CD14-positive monocyte (primary cell): ENCODE data around the gene NKAIN2. TPM values are rescaled to one million over a fixed set of nuclear protein-coding genes. Genes with fewer than 3 reads are reported as not detected.

Experiments
- DNase-seq, 3 donors: peaks; one replicate each; pipeline ENCODE4 v3.0.0-alpha.2; 2011 to 2022
- H2AFZ ChIP-seq: 2 replicates; pipeline ENCODE4 v1.6.0; 2012; ENCODE audit warnings: mild to moderate bottlenecking, low read depth, low read length, inconsistent platforms; ENCODE audit not compliant: insufficient read depth, poor library complexity, severe bottlenecking
- H3K27ac ChIP-seq, 2 donors: 1 replicate in 1 of 2; 2 replicates in 1 of 2; pipeline ENCODE4 v1.5.1; 2012 to 2013; ENCODE audit warnings: low read length in 2 of 2, control low read depth in 1 of 2, inconsistent platforms in 1 of 2, low read depth in 1 of 2, mild to moderate bottlenecking in 1 of 2
- H3K27me3 ChIP-seq, 2 donors: one replicate each; pipeline versions ENCODE4 v1.6.0 to v1.6.1; 2011 to 2013; ENCODE audit warnings: low read length in 2 of 2; ENCODE audit not compliant: control insufficient read depth in 2 of 2, insufficient read depth in 2 of 2
- H3K36me3 ChIP-seq, 2 donors: replicated peaks in 1 of 2; 1 replicate in 1 of 2; 2 replicates in 1 of 2; pipeline versions ENCODE4 v1.5.1 to v1.6.1; 2012 to 2013; ENCODE audit warnings: low read length in 2 of 2, control low read depth in 1 of 2, inconsistent platforms in 1 of 2, mild to moderate bottlenecking in 1 of 2; ENCODE audit not compliant: insufficient read depth in 2 of 2, control insufficient read depth in 1 of 2
- H3K4me1 ChIP-seq, 2 donors: 1 replicate in 1 of 2; 2 replicates in 1 of 2; pipeline versions ENCODE4 v1.5.1 to v1.6.1; 2012 to 2013; ENCODE audit warnings: low read length in 2 of 2, control low read depth in 1 of 2, inconsistent platforms in 1 of 2, mild to moderate bottlenecking in 1 of 2, moderate library complexity in 1 of 2; ENCODE audit not compliant: insufficient read depth in 2 of 2, control insufficient read depth in 1 of 2
- H3K4me2 ChIP-seq: replicated peaks from 2 replicates; pipeline ENCODE3; 2012; ENCODE audit warnings: low read length, moderate library complexity, mild to moderate bottlenecking; ENCODE audit not compliant: poor library complexity, severe bottlenecking; ENCODE audit errors: extremely low read depth
- H3K4me3 ChIP-seq, 3 experiments: fragments of 200-600 bp in 1 of 3; sonication (generic) in 1 of 3; replicated peaks in 1 of 3; 1 replicate in 2 of 3; 2 replicates in 1 of 3; pipeline ENCODE4 v1.5.1; 2011 to 2013; ENCODE audit warnings: low read length in 3 of 3, mild to moderate bottlenecking in 3 of 3, control low read depth in 2 of 3, low read depth in 2 of 3, inconsistent platforms in 1 of 3, moderate library complexity in 1 of 3
- H3K79me2 ChIP-seq: 2 replicates; pipeline ENCODE4 v1.6.0; 2012; ENCODE audit warnings: mild to moderate bottlenecking, control low read depth, inconsistent platforms, low read length, moderate library complexity; ENCODE audit not compliant: insufficient read depth
- H3K9ac ChIP-seq: 2 replicates; pipeline ENCODE4 v1.6.0; 2017; ENCODE audit warnings: low read length, mild to moderate bottlenecking; ENCODE audit not compliant: insufficient read depth, poor library complexity, severe bottlenecking
- H3K9me3 ChIP-seq, 2 donors: replicated peaks in 1 of 2; 1 replicate in 1 of 2; 2 replicates in 1 of 2; pipeline versions ENCODE4 v1.5.1 to v1.6.1; 2012 to 2013; ENCODE audit warnings: low read length in 2 of 2, control low read depth in 1 of 2; ENCODE audit not compliant: control insufficient read depth in 1 of 2, insufficient read depth in 1 of 2
- H4K20me1 ChIP-seq: 2 replicates; pipeline ENCODE4 v1.6.0; 2012; ENCODE audit warnings: mild to moderate bottlenecking, low read length, control low read depth, moderate library complexity; ENCODE audit not compliant: insufficient read depth
- H3K27ac Mint-ChIP-seq, 7 donors: one replicate each; pipeline ENCODE4 v1.8.0; 2020; ENCODE audit warnings: mild to moderate bottlenecking in 7 of 7, mixed read lengths in 7 of 7, moderate library complexity in 6 of 7, inconsistent platforms in 2 of 7
- H3K27me3 Mint-ChIP-seq, 3 donors: one replicate each; pipeline ENCODE4 v1.8.0; 2021 to 2022; ENCODE audit warnings: low read depth in 3 of 3, mild to moderate bottlenecking in 3 of 3, mixed read lengths in 3 of 3, moderate library complexity in 3 of 3, inconsistent platforms in 1 of 3
- H3K36me3 Mint-ChIP-seq, 2 donors: one replicate each; pipeline ENCODE4 v1.8.0; 2020; ENCODE audit warnings: mixed read lengths in 2 of 2, inconsistent platforms in 1 of 2, mild to moderate bottlenecking in 1 of 2
- H3K4me1 Mint-ChIP-seq: one replicate; pipeline ENCODE4 v1.8.0; 2020; ENCODE audit warnings: mild to moderate bottlenecking, mixed read lengths
- H3K4me3 Mint-ChIP-seq, 2 donors: one replicate each; pipeline ENCODE4 v1.8.0; 2020; ENCODE audit warnings: mild to moderate bottlenecking in 2 of 2, mixed read lengths in 2 of 2, moderate library complexity in 1 of 2
- H3K9me3 Mint-ChIP-seq, 7 donors: one replicate each; pipeline ENCODE4 v1.8.0; 2020 to 2022; ENCODE audit warnings: mixed read lengths in 7 of 7, mild to moderate bottlenecking in 6 of 7, moderate library complexity in 6 of 7, inconsistent platforms in 2 of 7
- WGBS: methylation state at CpG from one replicate; pipeline ENCODE4 v1.1.5; 2013; ENCODE audit warnings: missing lambda C conversion rate; ENCODE audit not compliant: insufficient coverage; 5-methylcytosine and 5-hydroxymethylcytosine counted together
- intact Hi-C, 2 donors: fragments of 100-400 bp; cut with micrococcal nuclease; formaldehyde crosslinking; loops; one replicate each; pipeline versions ENCODE4 v1.15.0 to v1.15.1; 2023
- polyA plus RNA-seq, 3 donors: library from polyadenylated mRNA; depleted of rRNA in 1 of 3; unstranded in 2 of 3; stranded (reverse) in 1 of 3; fragments of 300-500 nt in 2 of 3; fragments of >200 nt in 1 of 3; fragmentation: Illumina TruSeq in 2 of 3; gene quantifications; 1 replicate in 2 of 3; 2 replicates in 1 of 3; pipeline ENCODE4 v1.2.3, GENCODE V29; 2012 to 2021
- TF ChIP-seq, protein P1 (sequence below): fragments of 200-600 bp; IDR thresholded peaks from one replicate; pipeline ENCODE4 v1.8.0; 2022; ENCODE audit warnings: antibody characterized with exemption, mild to moderate bottlenecking

The NKAIN2 gene
- polyA plus RNA-seq, 3 donors = not detected

GRCh38 chr6:123896869-123897268 lies 93.2 kb downstream of the NKAIN2 start:
- TF ChIP-seq, protein P1, sequence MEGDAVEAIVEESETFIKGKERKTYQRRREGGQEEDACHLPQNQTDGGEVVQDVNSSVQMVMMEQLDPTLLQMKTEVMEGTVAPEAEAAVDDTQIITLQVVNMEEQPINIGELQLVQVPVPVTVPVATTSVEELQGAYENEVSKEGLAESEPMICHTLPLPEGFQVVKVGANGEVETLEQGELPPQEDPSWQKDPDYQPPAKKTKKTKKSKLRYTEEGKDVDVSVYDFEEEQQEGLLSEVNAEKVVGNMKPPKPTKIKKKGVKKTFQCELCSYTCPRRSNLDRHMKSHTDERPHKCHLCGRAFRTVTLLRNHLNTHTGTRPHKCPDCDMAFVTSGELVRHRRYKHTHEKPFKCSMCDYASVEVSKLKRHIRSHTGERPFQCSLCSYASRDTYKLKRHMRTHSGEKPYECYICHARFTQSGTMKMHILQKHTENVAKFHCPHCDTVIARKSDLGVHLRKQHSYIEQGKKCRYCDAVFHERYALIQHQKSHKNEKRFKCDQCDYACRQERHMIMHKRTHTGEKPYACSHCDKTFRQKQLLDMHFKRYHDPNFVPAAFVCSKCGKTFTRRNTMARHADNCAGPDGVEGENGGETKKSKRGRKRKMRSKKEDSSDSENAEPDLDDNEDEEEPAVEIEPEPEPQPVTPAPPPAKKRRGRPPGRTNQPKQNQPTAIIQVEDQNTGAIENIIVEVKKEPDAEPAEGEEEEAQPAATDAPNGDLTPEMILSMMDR = no peak
- no peak overlapping the region for H3K4me3 Mint-ChIP-seq
- no peaks in the 10 kb centered on the region for H3K4me1 ChIP-seq
- H3K9me3 ChIP-seq = no peaks in the 10 kb centered on the region
- no peak overlapping the region for H3K4me3 ChIP-seq
- no peak for DNase-seq
- H3K36me3 ChIP-seq = no peaks in the 10 kb centered on the region
- H3K27me3 Mint-ChIP-seq = peaks cover 0 to 2% (median 0%) of the 10 kb centered on the region in 3 donors
- no peaks in the 10 kb centered on the region for H3K36me3 Mint-ChIP-seq
- no peaks in the 10 kb centered on the region for H3K27me3 ChIP-seq
- no peaks in the 10 kb centered on the region for H3K4me1 Mint-ChIP-seq
- no peak overlapping the region for H3K27ac ChIP-seq
- H3K9me3 Mint-ChIP-seq = peaks cover 0 to 4% (median 2%) of the 10 kb centered on the region in 7 donors
- no peak overlapping the region for H2AFZ ChIP-seq
- H3K27ac Mint-ChIP-seq = no peak overlapping the region
- no peak overlapping the region for H3K4me2 ChIP-seq
- no peaks in the 10 kb centered on the region for H3K79me2 ChIP-seq
- H3K9ac ChIP-seq = no peak overlapping the region
- intact Hi-C loops = no loop called here
- no peaks in the 10 kb centered on the region for H4K20me1 ChIP-seq

GRCh38 chr6:123897965-123898364 lies 94.3 kb downstream of the NKAIN2 start:
- intact Hi-C loops = no loop called here
- Histone ChIP-seq H3K27ac (no peak overlapping the region), H3K4me3 (no peak overlapping the region), H3K79me2 (no peaks in the 10 kb centered on the region), H3K27me3 (no peaks in the 10 kb centered on the region), H2AFZ (no peak overlapping the region), H3K4me1 (no peaks in the 10 kb centered on the region), H3K4me2 (no peak overlapping the region), H4K20me1 (no peaks in the 10 kb centered on the region), H3K36me3 (no peaks in the 10 kb centered on the region), H3K9ac (no peak overlapping the region), H3K9me3 (no peaks in the 10 kb centered on the region)
- no CpG with 5 or more reads among the region's 2 CpGs for WGBS
- peaks cover 0 to 2% (median 0%) of the 10 kb centered on the region in 7 donors for H3K9me3 Mint-ChIP-seq
- H3K27ac Mint-ChIP-seq = no peak overlapping the region
- peaks cover 0 to 2% (median 0%) of the 10 kb centered on the region in 3 donors for H3K27me3 Mint-ChIP-seq
- TF ChIP-seq, protein P1 = no peak
- no peak for DNase-seq
- H3K4me1 Mint-ChIP-seq = no peaks in the 10 kb centered on the region
- H3K4me3 Mint-ChIP-seq = no peak overlapping the region
- H3K36me3 Mint-ChIP-seq = no peaks in the 10 kb centered on the region
